Measurements from ENCODE around the gene TTC38.

The TTC38 gene

GRCh38 chr22:46280063-46280817, 12.4 kb downstream of the TTC38 start:
- DNase-seq = no peak

DNA sequence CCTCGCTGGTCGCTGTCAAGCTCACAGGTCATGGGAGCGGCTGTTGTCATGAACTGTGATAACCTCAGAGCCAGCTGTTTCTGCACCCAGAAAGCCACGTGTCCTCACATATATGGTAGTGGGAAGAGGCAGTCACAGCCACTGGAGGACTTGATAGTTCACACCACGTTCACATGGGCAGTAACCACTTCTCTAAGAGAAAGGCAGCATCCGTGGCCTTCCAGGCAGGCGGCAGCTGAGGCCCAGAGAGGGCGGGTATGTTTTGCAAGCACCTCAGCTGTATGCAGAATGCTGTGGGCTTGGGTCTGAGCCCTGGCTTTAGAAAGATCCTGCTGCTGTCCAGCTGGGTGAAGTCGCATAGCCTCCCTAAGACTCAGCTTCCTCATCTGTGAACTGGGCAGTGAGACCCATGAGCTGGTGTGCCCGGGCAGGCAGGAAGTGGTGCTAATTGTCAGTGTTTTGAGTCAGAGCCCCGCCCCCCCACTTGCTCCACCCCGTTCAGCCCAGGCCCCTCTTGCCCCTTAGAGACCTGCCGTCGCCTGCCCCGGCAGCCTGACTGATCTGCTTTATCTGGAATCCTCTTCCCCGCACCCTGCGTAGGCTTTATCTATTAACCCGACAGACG, 13.3 kb downstream of the TTC38 start:
- DNase-seq = no peak

DNA sequence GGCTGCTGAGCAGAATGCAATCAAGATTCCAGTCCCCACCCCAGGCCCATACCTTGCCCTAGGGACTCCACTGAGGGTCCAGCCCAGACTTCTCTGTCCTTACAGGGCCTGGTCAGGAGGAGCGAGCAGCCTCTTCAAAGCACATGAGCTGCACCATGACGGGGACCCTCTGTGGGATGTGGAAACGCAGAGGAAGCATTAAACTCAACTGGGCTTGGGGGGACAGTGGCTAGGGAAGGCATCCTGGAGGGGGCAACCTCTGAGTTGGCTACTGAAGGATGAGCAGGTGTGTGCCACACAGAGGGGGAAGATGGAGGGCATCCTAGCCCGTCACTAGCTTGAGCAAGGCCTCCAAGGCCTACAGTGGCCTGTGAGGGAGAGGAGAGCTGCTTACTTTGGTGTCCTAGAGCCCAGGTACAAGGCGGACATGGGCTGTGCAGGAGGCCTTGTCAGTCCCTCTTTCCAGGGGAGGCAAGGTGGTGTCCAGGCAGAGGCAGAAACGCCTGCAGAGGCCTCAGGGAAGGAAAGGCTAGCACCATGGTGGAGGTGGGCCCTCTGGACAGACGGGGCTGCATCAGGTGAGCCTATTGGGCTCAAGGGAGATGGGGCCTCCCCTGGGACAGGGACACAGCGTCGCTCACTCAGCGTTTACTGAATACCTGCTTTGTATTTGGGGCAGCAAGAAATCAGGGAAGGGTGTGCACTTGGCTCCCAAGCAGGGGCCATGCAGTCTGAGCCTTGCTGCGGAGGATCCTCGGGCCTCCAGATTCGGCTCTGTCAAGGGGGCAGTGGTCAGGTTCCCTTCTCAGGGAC, 14.3 kb downstream of the TTC38 start:
- DNase-seq = no peak

- DNase-seq = no peak
These were observed 18.2 kb downstream of the TTC38 start for GRCh38 chr22:46286006-46286405.

DNA sequence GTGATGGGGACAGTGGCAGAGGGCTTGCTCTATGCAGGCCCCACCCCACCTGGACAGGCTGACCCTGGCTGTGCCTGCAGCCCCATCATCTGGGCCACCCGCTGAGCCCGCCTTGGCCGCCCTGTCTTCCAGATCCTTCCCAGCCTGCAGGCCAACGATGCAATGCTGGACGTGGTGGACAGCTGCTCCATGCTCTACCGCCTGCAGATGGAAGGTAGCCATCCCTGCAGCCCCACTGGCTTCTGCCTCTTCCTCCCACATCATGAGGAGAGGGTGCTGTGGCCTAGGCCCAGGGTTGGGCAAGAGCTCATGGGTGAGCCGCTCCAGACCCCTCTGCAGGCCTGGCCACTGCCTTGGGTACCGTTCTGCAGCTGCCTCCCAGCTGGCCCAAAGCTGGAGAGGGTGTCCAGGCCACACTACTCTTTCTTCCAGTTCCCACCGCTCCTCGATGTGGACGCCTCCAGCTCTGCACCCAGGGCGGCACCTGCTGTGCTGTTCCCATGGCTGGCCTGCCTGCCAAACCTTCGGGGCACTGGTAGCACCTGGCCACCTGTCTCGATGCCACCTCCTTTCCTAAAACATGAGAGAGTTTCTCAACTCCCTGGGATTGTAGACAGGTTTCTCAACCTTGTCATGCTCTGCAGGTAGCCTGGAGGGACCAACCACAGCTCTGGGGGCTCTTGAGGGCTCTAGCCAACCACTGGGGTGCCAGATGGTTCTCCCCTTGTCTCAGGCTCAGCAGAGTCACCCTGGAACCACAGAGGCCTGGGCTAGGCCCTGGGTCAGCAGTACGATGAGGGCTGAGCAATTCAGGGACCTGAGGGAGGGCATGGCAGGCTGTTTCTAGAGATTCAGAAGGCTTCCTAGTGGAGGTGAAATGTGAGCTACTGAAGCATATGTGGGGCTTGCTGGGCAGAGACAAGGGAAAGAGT, 19.4 kb downstream of the TTC38 start:
- DNase-seq = no peak

GRCh38 chr22:46287873-46288751, 20.3 kb downstream of the TTC38 start:
- DNase-seq = no peak

DNA sequence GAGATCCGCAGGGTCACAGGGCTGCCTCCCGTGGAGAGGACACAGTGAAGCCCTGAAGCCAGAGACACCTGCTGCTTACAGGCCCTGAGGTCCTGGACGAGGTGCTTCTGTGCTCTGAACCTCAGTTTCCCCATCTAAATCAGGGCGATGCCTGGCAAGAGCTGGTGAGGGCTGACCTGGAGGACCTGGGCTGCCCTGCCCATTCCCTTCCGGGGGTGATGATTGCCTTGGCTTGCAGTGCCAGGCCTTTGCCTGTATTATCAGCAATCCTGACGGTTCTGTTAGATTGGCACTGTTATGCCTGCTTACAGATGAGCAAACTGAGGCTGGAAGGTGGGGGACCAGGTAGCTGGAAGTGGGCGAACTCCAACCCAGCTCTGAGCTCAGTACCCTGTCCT, 21.0 kb downstream of the TTC38 start:
- DNase-seq = no peak

DNA sequence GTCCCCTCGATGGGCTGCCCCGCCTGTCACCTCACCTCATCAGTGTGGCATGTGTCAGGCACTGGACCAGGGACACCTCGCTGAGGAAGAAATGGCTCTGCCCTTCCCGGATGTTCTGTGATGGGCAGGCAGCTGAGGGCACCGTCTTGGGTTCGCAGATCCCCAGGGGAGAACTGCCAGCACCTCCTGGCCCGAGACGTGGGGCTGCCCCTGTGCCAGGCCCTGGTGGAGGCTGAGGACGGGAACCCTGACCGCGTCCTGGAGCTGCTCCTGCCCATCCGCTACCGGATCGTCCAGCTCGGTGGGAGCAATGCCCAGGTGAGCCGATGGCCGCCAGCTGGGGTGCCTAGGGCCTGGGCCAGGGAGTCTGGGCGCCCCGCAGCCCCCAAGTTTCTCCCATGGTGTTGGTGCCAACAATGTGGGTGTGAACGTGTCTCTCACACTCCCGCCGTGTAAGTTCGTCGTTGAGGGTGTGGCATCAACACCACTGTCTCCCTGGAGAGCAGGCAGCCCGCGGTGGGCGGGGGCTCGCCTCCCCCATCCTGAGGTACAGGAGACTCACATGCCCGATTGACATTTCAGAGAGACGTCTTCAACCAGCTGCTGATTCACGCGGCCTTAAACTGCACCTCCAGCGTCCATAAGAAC, 21.6 kb downstream of the TTC38 start:
- DNase-seq = no peak

DNA sequence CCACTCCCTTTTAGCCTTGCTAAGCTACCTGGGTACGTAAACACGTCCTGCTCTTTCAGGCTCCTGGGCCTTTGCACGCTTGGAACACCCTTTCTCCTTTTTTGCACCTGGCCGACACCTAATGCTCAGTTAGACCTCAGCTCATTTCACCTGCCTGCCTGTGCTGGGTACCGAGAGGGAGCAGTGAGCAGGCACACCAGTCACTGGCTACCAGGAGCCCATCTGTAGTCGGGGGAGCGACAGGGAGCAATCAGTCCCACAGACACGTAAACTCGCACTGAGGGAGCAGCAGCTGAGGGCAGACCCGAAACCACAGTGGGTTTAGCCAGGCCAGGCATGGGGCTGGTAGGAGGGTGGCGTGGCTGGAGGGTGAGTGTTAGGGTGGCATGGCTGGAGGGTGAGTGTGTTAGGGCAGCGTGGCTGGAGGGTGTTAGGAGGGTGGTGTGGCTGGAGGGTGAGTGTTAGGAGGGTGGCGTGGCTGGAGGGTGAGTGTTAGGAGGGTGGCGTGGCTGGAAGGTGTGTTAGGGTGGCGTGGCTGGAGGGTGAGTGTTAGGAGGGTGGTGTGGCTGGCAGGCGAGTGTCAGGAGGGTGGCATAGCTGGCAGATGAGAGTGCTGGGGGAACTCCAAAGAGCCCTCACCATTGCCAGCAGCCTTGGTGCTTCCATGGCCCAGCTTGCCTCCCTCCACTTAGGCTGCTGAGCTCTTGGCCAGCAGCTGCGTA, 22.5 kb downstream of the TTC38 start:
- no peak for DNase-seq

- no peak for DNase-seq
These were observed 23.3 kb downstream of the TTC38 start for GRCh38 chr22:46290843-46291785.

- DNase-seq = no peak
These were observed 24.4 kb downstream of the TTC38 start for GRCh38 chr22:46292173-46292572.

DNA sequence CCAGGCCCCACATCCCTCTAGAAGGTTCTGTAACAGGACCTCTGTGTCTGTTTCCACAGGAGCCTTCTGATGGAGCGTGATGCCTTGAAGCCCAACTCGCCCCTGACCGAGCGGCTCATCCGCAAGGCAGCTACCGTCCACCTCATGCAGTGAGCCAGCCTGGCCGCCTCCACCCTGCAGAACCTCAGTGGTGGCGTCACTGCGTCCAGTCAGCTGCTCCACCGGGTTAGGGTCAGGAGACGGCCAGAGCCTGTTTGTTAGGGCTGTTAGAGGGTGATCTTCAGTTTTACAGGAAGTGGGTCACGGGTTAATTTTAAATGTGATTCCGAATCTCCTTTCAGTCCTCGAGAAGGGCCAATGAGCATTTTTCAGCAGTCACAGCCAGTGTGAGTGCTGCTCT, 24.9 kb downstream of the TTC38 start:
- DNase-seq = no peak

- DNase-seq = no peak
These were observed 25.9 kb downstream of the TTC38 start for GRCh38 chr22:46293577-46294260.

- DNase-seq = no peak
These were observed 27.0 kb downstream of the TTC38 start for GRCh38 chr22:46294784-46295183.

DNA sequence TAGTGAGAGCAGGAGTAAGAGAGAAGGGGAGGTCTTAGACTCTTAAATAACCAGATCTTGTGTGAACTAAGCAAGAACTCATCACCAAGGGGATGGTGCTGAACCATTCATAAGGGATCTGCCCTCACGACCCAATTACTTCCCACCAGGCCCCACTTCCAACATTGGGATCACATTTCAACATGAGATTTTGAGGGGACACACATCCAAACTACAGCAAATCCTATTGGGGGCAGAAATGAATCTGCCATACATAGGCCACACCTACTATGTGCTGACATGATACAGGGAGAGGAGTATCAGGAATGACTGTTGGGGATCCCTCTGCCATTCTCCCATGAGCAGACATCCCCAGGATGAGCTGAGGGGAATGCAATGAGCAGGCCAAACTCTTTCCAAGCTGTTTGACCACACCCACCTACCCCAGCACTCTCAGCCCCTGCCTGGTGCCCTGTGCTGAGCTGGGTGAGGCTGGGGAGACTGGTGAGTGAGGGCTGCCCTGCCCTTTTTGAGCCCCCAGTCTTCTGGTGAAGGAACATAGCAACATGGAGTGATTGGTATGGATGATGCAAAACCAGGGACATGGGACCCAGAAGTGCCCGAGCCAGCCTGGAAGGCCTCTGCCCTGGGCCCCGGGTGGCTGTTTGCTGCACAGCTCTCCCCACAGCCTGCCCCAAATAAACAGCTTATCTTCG, 27.6 kb downstream of the TTC38 start:
- DNase-seq = no peak

GRCh38 chr22:46296257-46297150, 28.7 kb downstream of the TTC38 start, which contains the start of gene GTSE1:
Gene GTSE1 (plus strand): TSS chr22:46296870. CDS start chr22:46297401, 531 bp downstream.
- DNase-seq = peak; percentile 91
